ENCODE data around the gene SLC5A9.
A peak's percentile ranks its signal among the peaks of the same experiment; 100 is the strongest.
"Not testable (repeated sequence)": the region's sequence is repeated elsewhere in the genome, so short reads cannot be mapped to it uniquely, and the experiment has no call there.

Gene SLC5A9

DNA sequence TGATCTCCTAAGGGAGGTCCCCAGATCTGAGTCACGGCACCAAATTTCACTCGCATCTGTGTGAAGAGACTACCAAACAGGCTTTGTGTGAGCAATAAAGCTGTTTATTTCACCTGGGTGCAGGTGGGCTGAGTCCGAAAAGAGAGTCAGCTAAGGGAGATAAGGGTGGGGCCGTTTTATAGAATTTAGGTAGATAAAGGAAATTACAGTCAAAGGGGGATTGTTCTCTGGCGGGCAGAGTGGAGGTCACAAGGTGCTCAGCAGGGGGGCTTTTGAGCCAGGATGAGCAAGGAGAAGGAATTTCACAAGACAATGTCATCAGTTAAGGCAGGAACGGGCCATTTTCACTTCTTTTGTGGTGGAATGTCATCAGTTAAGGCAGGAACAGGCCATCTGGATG, 8.2 kb upstream of the SLC5A9 start:
- DNase-seq (ENCODE audit: low spot score): not testable (repeated sequence)

- DNase-seq (ENCODE audit: low spot score): no peak
Observed at GRCh38 chr1:48214820-48215219, 7.7 kb upstream of the SLC5A9 start.

GRCh38 chr1:48215222-48215621, 7.3 kb upstream of the SLC5A9 start:
- no peak for DNase-seq (ENCODE audit: low spot score)

- DNase-seq (ENCODE audit: low spot score): no peak
Observed at GRCh38 chr1:48215889-48216288, 6.6 kb upstream of the SLC5A9 start.

DNA sequence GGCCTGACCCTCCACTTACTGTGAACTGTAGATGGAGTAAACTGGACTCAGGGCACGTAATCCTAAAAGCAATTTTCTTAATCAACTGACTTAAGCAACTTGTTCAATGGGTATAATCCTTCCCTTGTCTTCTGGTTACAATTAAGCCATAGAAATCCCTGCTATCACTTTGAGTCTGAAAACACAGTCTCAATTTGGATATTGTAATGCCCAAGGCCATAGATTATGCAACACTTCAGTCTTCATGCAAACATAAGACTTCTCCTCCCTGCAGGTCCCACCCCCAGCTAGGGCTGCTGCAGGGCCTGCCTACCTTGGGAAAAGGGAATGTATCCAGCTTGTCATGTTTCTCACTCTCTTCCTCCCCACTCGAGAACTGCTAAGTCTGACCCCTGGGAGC, 6.2 kb upstream of the SLC5A9 start:
- no peak for DNase-seq (ENCODE audit: low spot score)

DNA sequence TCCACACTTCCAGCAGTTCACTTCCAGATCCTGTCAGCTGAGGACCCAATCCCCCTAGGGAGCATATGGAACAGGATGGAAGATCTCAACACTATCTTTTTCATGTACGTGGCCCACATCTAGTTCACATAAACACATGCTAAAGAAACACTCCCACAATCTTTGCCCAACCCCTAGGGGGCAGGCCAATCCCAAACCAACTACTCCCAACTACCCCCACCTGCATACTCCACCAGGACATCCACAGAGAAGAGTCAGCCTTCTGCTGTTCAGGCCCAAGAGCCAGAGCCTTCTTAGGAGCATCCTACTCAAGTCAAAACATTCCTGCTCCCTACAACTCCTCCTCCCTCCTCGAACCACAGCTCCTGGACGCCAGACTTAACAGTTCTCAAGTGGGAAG, 5.6 kb upstream of the SLC5A9 start:
- no peak for DNase-seq (ENCODE audit: low spot score)

DNA sequence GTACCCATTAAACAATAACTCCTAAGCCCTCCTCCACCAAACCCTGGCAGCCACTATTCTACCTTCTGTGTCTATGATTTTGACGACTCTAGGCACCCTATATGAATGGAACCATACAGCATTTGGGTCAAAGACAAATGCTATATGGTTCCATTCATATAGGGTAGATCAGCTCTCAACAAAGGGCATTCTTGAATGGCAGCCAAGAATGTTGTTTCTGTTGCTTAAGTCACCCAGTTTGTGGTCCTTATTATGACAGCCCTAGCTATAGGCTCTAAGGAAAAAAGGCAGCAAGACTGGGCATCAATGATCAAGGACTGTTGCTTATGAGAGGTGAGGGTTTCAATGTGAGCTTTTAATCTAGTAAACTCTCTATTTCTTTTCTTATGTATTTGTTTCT, 4.7 kb upstream of the SLC5A9 start:
- no peak for DNase-seq (ENCODE audit: low spot score)

GRCh38 chr1:48219803-48220202, 2.7 kb upstream of the SLC5A9 start:
- no peak for DNase-seq (ENCODE audit: low spot score)

- no peak for DNase-seq (ENCODE audit: low spot score)
Observed at GRCh38 chr1:48221122-48221521, 1.4 kb upstream of the SLC5A9 start.

DNA sequence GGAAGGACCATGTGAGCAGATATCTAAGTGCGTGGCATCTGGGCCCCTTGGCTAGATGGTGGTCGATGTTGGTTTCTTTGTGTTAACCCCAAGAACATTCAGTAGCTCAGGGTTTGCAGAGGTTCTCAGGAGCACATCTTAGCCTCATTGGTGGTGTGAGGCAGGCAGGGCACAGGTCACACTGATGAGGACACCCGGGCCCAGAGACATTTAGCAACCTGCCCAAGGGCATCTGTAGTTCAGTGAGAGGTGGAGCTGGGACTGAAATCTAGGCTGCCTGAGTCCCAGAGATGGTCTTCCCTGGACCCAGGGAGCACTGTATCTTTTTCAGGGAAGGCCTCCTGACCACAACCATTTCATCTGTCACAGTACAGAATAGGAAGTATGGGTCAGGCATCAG, 859 bp upstream of the SLC5A9 start:
- DNase-seq (ENCODE audit: low spot score): no peak

DNA sequence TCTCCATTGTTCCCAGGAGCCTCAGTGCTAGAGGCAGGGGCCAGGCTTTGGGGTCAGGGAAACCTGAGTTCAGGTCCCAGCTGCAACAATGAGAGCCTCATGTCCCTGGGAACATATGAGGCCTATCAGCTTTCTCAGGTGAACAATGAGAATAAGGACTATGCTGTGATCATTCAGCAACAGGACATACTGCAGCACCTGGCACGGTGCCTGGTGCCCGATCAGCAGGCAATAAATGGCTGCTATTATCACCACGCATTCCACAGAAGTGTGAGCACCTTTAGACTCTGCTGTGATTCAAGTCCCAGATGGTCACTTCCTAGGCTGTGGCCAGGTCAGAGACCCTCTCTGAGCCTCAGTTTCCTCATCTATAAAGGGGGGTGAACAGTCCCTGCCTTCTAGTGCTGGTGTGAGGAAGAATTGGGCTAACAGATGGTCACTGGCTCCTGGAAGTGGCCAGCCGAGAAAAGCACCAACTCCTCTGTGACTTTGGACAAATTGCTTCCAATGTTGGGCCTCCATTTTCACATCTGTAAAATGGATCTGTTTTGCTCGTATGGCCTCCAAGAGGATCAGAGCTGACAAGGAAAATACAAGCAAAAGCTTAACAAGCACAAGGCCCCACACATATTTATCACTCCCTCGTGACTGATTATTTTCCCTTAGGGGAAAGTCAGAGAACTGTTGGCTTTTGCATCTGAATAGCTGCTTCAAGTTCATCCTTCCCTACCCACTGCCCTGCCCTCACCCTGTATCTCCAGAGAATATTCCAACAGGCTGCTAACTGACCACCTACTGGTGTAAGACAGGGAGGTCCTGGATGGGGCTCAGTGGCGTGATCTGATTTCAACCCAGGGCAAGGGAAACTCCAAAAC, 1.1 kb downstream of the SLC5A9 start:
- DNase-seq (ENCODE audit: low spot score): no peak

- no peak for DNase-seq (ENCODE audit: low spot score)
Observed at GRCh38 chr1:48224791-48225190, 2.3 kb downstream of the SLC5A9 start.

DNA sequence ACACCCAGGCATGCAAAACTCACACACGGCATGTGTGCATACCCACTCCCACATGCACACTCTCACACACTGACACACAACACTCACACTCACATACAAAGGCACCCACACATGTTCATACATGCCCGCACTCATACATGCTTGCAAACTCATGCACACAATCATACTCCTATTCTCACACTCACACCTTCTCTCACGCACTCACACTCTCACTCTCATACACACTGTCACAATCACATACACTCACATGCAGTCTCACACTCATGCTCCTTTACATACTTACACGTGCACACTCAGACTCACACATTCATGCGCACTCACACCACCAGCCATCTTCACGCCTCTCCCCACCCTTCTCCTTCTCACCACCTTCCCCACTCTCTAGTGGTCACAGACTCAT, 3.1 kb downstream of the SLC5A9 start:
- no peak for DNase-seq (ENCODE audit: low spot score)

GRCh38 chr1:48227165-48228013, 4.9 kb downstream of the SLC5A9 start:
- no peak for DNase-seq (ENCODE audit: low spot score)

DNA sequence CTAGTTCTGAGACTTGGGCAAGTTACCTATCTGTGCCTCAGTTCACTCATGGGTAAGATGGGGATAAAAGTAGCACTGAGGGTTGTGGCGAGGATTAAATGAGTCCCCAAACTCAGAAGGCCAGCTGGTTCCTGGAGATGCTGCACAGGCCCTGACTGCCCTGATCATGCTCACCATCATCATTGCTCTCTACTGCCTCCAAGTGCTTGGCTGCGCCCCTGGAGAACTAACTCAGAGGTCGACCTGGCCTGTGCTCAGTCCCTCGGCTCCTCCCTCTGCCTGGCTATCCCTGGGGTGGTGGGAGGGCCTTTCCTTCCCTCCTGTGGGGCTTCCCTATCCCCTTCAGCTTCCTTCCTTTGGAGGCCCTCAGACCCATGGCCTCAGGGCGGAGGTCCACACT, 5.6 kb downstream of the SLC5A9 start:
- DNase-seq (ENCODE audit: low spot score): no peak

DNA sequence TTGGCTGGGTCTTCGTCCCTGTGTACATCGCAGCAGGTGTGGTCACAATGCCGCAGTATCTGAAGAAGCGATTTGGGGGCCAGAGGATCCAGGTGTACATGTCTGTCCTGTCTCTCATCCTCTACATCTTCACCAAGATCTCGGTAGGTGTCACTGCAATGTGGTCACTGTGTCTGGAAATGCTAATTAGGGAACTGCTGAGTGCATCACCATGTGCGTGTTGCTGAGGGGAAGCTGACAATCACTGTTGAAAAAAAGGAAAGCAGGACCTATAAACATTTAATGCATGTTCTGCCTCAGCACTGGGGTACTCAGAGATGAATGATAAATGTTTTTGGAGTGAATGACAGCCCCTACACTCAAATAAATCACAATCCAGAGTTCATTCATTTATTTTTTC, 6.8 kb downstream of the SLC5A9 start:
- DNase-seq (ENCODE audit: low spot score): no peak

DNA sequence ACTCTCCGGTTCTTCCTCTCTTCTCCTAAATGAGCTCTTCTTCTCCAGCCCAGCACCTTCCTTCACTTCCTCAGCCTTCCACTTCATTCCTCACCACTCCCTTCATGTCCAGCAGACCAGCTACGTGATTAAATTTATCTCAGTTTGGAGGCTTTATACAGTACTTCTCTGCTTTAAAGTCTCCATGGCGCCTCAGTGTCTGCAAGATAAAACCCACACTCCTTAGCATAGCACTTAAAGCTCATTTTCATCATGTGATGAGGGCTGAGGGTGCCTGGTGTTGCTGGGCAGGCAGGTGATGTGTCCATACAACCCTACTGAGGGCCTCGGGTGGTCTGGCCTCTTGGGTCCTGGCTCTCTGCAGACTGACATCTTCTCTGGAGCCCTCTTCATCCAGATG, 7.7 kb downstream of the SLC5A9 start:
- DNase-seq (ENCODE audit: low spot score): no peak

DNA sequence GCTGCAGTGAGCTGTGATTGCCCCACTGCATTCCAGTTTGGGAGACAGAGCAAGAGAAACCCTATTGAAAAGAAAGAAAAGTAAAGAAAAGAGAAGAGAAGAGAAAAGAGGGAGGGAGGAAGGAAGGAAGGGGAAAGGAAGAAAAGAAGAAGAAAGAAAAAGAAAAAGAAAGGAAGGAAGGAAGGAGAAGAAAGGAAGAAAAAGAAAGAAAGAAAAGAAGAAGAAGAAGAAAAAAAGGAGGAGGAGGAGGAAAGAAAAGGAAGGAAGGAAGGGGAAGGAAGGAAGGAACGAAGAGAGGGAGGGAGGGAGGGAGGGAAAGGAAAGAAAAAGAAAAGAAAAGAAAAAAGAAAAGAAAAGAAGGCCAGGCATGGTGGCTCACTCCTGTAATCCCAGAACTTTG, 10.2 kb downstream of the SLC5A9 start:
- DNase-seq (ENCODE audit: low spot score): no peak

DNA sequence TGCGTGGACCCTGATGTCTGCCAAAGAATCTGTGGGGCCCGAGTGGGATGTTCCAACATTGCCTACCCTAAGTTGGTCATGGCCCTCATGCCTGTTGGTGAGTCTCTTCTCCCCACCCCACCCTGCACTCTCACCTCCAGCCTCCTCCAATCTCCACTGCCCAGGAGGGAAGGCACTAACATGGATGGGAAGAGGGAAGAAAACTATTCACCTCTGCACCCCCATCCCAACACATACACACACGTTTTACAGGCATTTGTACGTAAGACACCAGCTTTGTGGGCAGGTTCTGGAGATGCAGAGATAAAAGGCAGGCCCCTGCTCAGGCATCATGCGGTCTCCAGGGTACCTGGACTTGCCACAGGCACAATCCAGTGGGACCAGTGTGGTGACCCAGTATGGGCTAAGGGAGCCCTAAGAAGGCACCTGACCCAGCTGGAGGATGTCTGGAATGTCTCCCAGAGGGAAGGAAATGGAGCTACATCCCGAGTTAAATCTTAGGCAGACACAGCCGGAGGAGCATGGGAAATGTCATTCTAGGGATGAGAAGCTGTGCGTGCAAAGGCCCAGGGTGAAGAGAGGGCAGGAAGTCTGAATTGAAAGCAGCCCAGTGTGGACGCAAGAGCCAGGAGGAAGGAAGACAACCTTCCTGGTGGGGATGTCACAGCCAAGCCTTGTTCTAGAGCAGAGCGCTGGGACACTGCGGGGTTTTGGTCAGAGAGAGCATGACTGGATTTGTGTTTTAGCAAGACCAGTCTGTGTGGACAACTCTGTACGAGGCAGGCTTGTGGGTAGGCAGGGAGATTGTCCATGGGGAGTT, 11.4 kb downstream of the SLC5A9 start:
- no peak for DNase-seq (ENCODE audit: low spot score)

DNA sequence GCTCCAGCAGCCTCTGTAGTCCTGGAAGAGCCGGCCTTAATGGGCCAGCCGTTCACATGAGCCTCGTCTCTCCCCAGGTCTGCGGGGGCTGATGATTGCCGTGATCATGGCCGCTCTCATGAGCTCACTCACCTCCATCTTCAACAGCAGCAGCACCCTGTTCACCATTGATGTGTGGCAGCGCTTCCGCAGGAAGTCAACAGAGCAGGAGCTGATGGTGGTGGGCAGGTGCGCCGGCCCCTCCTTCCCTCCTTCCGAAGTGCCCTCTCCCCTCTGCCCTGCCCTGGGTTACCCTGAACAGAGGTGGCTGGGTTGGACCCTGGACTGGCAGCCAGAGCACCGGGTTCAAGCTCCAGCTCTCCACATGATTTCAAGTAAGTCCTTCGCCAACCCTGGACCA, 13.1 kb downstream of the SLC5A9 start:
- no peak for DNase-seq (ENCODE audit: low spot score)

GRCh38 chr1:48236716-48237470, 14.4 kb downstream of the SLC5A9 start:
- peak; percentile 41 for DNase-seq (ENCODE audit: low spot score)

All from AG08396 (cell line).